Measurements from ENCODE around the gene VASH1. TPM values are rescaled to one million over a fixed set of nuclear protein-coding genes. Genes with fewer than 3 reads are reported as not detected.

The VASH1 gene
- total RNA-seq (10 to 100 TPM; 26.5 to 29.3 TPM), polyA plus RNA-seq (ENCODE audit: insufficient read length in 6 of 6) (10 to 100 TPM; 38.9 to 71.3 (median 55.3) TPM)
- long read RNA-seq, donor 1, full-length matches to known transcripts, result 8 of 8 reads
- long read RNA-seq, donor 1, partial matches to known transcripts, result 0 of 8 reads
- long read RNA-seq, donor 1, other reads (novel, unspliced or antisense), result 0 of 8 reads
- long read RNA-seq, donor 2, full-length matches to known transcripts, result 8 of 16 reads
- long read RNA-seq, donor 2, partial matches to known transcripts, result 8 of 16 reads
- long read RNA-seq, donor 2, other reads (novel, unspliced or antisense), result 0 of 16 reads
- long read RNA-seq, donor 3, full-length matches to known transcripts, result 7 of 45 reads
- long read RNA-seq, donor 3, partial matches to known transcripts, result 38 of 45 reads
- long read RNA-seq, donor 3, other reads (novel, unspliced or antisense), result 0 of 45 reads
- long read RNA-seq, donor 4, partial matches to known transcripts, result 1 of 3 reads
- long read RNA-seq, donor 4, other reads (novel, unspliced or antisense), result 2 of 3 reads
- long read RNA-seq, donor 5, full-length matches to known transcripts, result 7 of 43 reads
- long read RNA-seq, donor 5, partial matches to known transcripts, result 31 of 43 reads
- long read RNA-seq, donor 5, other reads (novel, unspliced or antisense), result 5 of 43 reads
- long read RNA-seq, donor 6, full-length matches to known transcripts, result 8 of 22 reads
- long read RNA-seq, donor 6, partial matches to known transcripts, result 14 of 22 reads
- long read RNA-seq, donor 6, other reads (novel, unspliced or antisense), result 0 of 22 reads
- long read RNA-seq, donor 7, full-length matches to known transcripts, result 3 of 11 reads
- long read RNA-seq, donor 7, partial matches to known transcripts, result 8 of 11 reads
- long read RNA-seq, donor 7, other reads (novel, unspliced or antisense), result 0 of 11 reads
- long read RNA-seq, donor 8, full-length matches to known transcripts, result 9 of 54 reads
- long read RNA-seq, donor 8, partial matches to known transcripts, result 45 of 54 reads
- long read RNA-seq, donor 8, other reads (novel, unspliced or antisense), result 0 of 54 reads
- long read RNA-seq, donor 9, result 0 reads
- long read RNA-seq, donor 10, partial matches to known transcripts, result 1 of 1 reads
- long read RNA-seq, donor 10, other reads (novel, unspliced or antisense), result 0 of 1 reads
- long read RNA-seq, donor 11, result 0 reads
- long read RNA-seq, donor 12, full-length matches to known transcripts, result 8 of 15 reads
- long read RNA-seq, donor 12, partial matches to known transcripts, result 7 of 15 reads
- long read RNA-seq, donor 12, other reads (novel, unspliced or antisense), result 0 of 15 reads

GRCh38 chr14:76761136-76761959 lies at the start of gene VASH1:
VASH1 (plus strand) TSS chr14:76761468; CDS start chr14:76762822, 1,354 bp downstream.
- peaks cover 6 to 45% of the 10 kb centered on the region in 2 donors for H3K4me1 ChIP-seq
- peak within 1 kb of the TSS; percentile 77 to 80 for H3K27ac ChIP-seq
- ATAC-seq, result peak; percentile 83
- peak; percentile 59 to 92 (median 66) for DNase-seq
- no peaks in the 10 kb centered on the region for H3K9me3 ChIP-seq
- intact Hi-C loops (cut with DNase I), result no loop called here
- H3K4me3 ChIP-seq, result peak within 1 kb of the TSS; percentile 69 to 71
- H3K36me3 ChIP-seq, result no peaks in the 10 kb centered on the region
- H3K27me3 ChIP-seq, result peaks cover 0 to 42% of the 10 kb centered on the region in 2 donors
- no peak for TF ChIP-seq CTCF (IDR thresholded peaks at IDR 0.05)

GRCh38 chr14:76713121-76713520 lies 48.1 kb upstream of the VASH1 start:
- H3K27me3 ChIP-seq, result no peaks in the 10 kb centered on the region
- no peak overlapping the region for H3K4me3 ChIP-seq
- DNase-seq (no peak), ATAC-seq (no peak)
- peaks cover 0 to 15% of the 10 kb centered on the region in 2 donors for H3K4me1 ChIP-seq
- intact Hi-C loops (cut with DNase I), result loop anchor here in 1 of 2 donors (10.0 kb wide), 1 partner anchor 72 kb away; no protein-coding TSS in a partner anchor
- TF ChIP-seq CTCF (IDR thresholded peaks at IDR 0.05), result no peak
- H3K27ac ChIP-seq, result no peak overlapping the region
- no peaks in the 10 kb centered on the region for H3K9me3 ChIP-seq
- no peaks in the 10 kb centered on the region for H3K36me3 ChIP-seq

- intact Hi-C loops (cut with DNase I), result loop anchor here in 1 of 2 donors (10.0 kb wide), 1 partner anchor 70 kb away; no protein-coding TSS in a partner anchor
- no peaks in the 10 kb centered on the region for H3K36me3 ChIP-seq
- no peak overlapping the region for H3K4me3 ChIP-seq
- DNase-seq (no peak), ATAC-seq (no peak)
- H3K27me3 ChIP-seq, result no peaks in the 10 kb centered on the region
- H3K27ac ChIP-seq, result no peak overlapping the region
- H3K9me3 ChIP-seq, result no peaks in the 10 kb centered on the region
- H3K4me1 ChIP-seq, result peaks cover under 1 to 21% of the 10 kb centered on the region in 2 donors
- no peak for TF ChIP-seq CTCF (IDR thresholded peaks at IDR 0.05)
These were observed 46.8 kb upstream of the VASH1 start for GRCh38 chr14:76714470-76714869.

- Histone ChIP-seq H3K27me3 (no peaks in the 10 kb centered on the region), H3K4me1 (peaks cover 7 to 28% of the 10 kb centered on the region in 2 donors), H3K9me3 (no peaks in the 10 kb centered on the region), H3K36me3 (no peaks in the 10 kb centered on the region), H3K4me3 (no peak overlapping the region), H3K27ac (peak overlapping the region in 1 of 2 donors; percentile 53)
- ATAC-seq (no peak), DNase-seq (no peak)
- intact Hi-C loops (cut with DNase I), result loop anchor here in 1 of 2 donors (10.0 kb wide), 1 partner anchor 70 kb away; no protein-coding TSS in a partner anchor
- TF ChIP-seq CTCF (IDR thresholded peaks at IDR 0.05), result no peak
These were observed 46.2 kb upstream of the VASH1 start for GRCh38 chr14:76715101-76715500.
